OCI-LY3 (cell line): ENCODE measurements around the gene PDE4D.

Experiments
- EZH2phosphoT487 ChIP-seq: fragments of 200-600 bp; shearing (Covaris generic); IDR thresholded peaks from 2 replicates; pipeline ENCODE4 v1.6.1; 2018; ENCODE audit warnings: antibody characterized with exemption, mixed run types, low read depth
- TF ChIP-seq, protein P1 (sequence below): fragments of 200-600, 300-600 bp; sonication (generic); IDR thresholded peaks from 2 replicates; pipeline ENCODE4 v1.5.1; 2014; ENCODE audit warnings: antibody characterized with exemption, low read length, low read depth

DNA sequence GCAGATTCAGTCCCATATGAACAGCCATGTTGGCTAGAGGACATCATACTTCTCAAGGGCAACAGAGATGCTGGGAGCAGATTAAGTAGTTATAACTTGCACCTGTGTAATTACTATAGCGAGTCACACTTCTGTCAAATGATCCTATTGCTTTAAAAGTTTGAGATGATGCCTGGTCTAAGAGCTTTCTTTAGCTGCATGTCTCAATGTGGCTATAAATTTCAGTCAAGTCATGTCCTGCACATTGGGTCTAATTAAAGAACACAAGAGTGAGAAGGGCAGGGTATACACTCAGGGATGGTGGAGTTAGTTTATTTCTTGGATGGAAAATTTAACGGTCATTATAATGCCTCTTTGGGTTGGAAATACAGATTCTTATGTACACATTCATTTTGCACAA, 753.4 kb downstream of the PDE4D start:
- TF ChIP-seq, protein P1, sequence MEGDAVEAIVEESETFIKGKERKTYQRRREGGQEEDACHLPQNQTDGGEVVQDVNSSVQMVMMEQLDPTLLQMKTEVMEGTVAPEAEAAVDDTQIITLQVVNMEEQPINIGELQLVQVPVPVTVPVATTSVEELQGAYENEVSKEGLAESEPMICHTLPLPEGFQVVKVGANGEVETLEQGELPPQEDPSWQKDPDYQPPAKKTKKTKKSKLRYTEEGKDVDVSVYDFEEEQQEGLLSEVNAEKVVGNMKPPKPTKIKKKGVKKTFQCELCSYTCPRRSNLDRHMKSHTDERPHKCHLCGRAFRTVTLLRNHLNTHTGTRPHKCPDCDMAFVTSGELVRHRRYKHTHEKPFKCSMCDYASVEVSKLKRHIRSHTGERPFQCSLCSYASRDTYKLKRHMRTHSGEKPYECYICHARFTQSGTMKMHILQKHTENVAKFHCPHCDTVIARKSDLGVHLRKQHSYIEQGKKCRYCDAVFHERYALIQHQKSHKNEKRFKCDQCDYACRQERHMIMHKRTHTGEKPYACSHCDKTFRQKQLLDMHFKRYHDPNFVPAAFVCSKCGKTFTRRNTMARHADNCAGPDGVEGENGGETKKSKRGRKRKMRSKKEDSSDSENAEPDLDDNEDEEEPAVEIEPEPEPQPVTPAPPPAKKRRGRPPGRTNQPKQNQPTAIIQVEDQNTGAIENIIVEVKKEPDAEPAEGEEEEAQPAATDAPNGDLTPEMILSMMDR = no peak
- no peak for TF ChIP-seq EZH2phosphoT487
